Panc1 (cell line): Measurements from ENCODE around the gene ACSL1. TPM values are rescaled to one million over a fixed set of nuclear protein-coding genes. Genes with fewer than 3 reads are reported as not detected.
A peak's percentile ranks its signal among the peaks of the same experiment; 100 is the strongest.

Experiments
- ATAC-seq: fragments of 200-7000 bp; cut with Tn5 transposase; 2 replicates; pipeline ENCODE4 v1.9.1; 2020; ENCODE audit warnings: mild to moderate bottlenecking, moderate library complexity
- BruUV-seq: library from RNA; stranded (reverse); fragments of 400-500 nt; replicated peaks from 2 replicates; lab custom pipeline; 2021; lab: Mats Ljungman, UMichigan
- CTCF ChIA-PET: fragments of 300-600 bp; sonication (Branson Sonifier 250); formaldehyde crosslinking; loops from one replicate; lab custom pipeline; 2022; ENCODE audit warnings: antibody characterized with exemption; lab: Charles Lee
- POLR2A ChIA-PET: fragments of 300-600 bp; sonication (Branson Sonifier 250); formaldehyde crosslinking; loops from one replicate; lab custom pipeline; 2022; ENCODE audit warnings: antibody characterized with exemption; lab: Charles Lee
- DNase-seq: peaks from one replicate; pipeline ENCODE4 v3.0.0-alpha.2; 2010; ENCODE audit warnings: low read depth, low spot score
- H3K27ac ChIP-seq: 2 replicates; pipeline ENCODE4 v1.5.1; 2011; ENCODE audit warnings: mild to moderate bottlenecking, low read length, inconsistent platforms
- H3K27me3 ChIP-seq: fragments of 200-500 bp; sonication (Bioruptor generic); 2 replicates; pipeline ENCODE4 v1.6.0; 2014; ENCODE audit warnings: low read length, inconsistent platforms; ENCODE audit not compliant: control insufficient read depth, insufficient read depth
- H3K36me3 ChIP-seq: fragments of 200-500 bp; sonication (Bioruptor generic); 2 replicates; pipeline ENCODE4 v1.5.1; 2014; ENCODE audit warnings: inconsistent platforms, mild to moderate bottlenecking, low read length, moderate library complexity; ENCODE audit not compliant: control insufficient read depth, insufficient read depth
- H3K4me1 ChIP-seq: 2 replicates; pipeline ENCODE4 v1.5.1; 2011; ENCODE audit warnings: inconsistent platforms, mild to moderate bottlenecking, low read length, moderate library complexity; ENCODE audit not compliant: control insufficient read depth, insufficient read depth
- H3K4me3 ChIP-seq, 2 experiments: 2 replicates each; pipeline ENCODE4 v1.5.1; 2011 to 2012; ENCODE audit warnings: low read depth in 2 of 2, low read length in 2 of 2, mild to moderate bottlenecking in 2 of 2, inconsistent platforms in 1 of 2, moderate library complexity in 1 of 2
- H3K9me3 ChIP-seq: fragments of 200-500 bp; sonication (Bioruptor generic); 2 replicates; pipeline ENCODE4 v1.5.1; 2014; ENCODE audit warnings: low read depth, mild to moderate bottlenecking, inconsistent platforms, low read length, moderate library complexity; ENCODE audit not compliant: control insufficient read depth, insufficient read depth
- CTCF ChIP-seq: fragments of 450-650 bp; IDR thresholded peaks from 2 replicates; pipeline ENCODE4 v1.5.1; 2017; ENCODE audit warnings: mild to moderate bottlenecking
- POLR2AphosphoS5 ChIP-seq: IDR thresholded peaks from 2 replicates; pipeline ENCODE4 v1.6.1; 2012; ENCODE audit warnings: mild to moderate bottlenecking, low read depth, low read length, moderate library complexity
- REST ChIP-seq, 2 experiments: IDR thresholded peaks; 2 replicates each; pipeline ENCODE4 v1.6.1; 2011 to 2012; ENCODE audit warnings: low read depth in 2 of 2, control low read depth in 1 of 2, low read length in 1 of 2, mild to moderate bottlenecking in 1 of 2, moderate library complexity in 1 of 2; ENCODE audit not compliant: insufficient read depth in 1 of 2
- SIN3A ChIP-seq: IDR thresholded peaks from 2 replicates; pipeline ENCODE4 v1.6.1; 2012; ENCODE audit warnings: low read depth, mild to moderate bottlenecking, low read length, moderate library complexity, borderline replicate concordance; ENCODE audit not compliant: insufficient read depth
- TCF7L2 ChIP-seq: IDR thresholded peaks from 2 replicates; pipeline ENCODE4 v1.6.1; 2011; ENCODE audit warnings: mild to moderate bottlenecking, low read depth, low read length, inconsistent platforms
- in situ Hi-C: cut with HindIII; loops from 2 replicates; pipeline ENCODE4 v1.10.0; 2016; ENCODE audit warnings: low sequenced_read_pairs, low pct_unique_long_range_greater_than_20kb
- intact Hi-C: fragments of 100-400 bp; cut with micrococcal nuclease; formaldehyde crosslinking; loops from one replicate; pipeline ENCODE4 v1.10.0; 2022; ENCODE audit not compliant: unreplicated experiment
- total RNA-seq: library from RNA; stranded (reverse); gene quantifications from one replicate; pipeline ENCODE4 v1.2.1, GENCODE V29; 2021; ENCODE audit not compliant: unreplicated experiment

The ACSL1 gene
- total RNA-seq, 1 experiment from 2014 or later: 15.4 TPM

GRCh38 chr4:184745831-184746795, 79.7 kb downstream of the ACSL1 start:
- ChIA-PET POLR2A (interaction anchor here (0.6 kb wide), 1 partner anchor 185 kb away, joined by 10 read pairs; no protein-coding TSS in a partner anchor), CTCF (interaction anchor here (0.6 to 1.3 kb wide), 6 partner anchors 12 to 1238 kb away, joined by 3 to 7 read pairs (median 4); partner anchors contain the start of genes CENPU and PRIMPOL)
- H3K27ac ChIP-seq: no peak overlapping the region
- H3K9me3 ChIP-seq: no peaks in the 10 kb centered on the region
- no peaks in the 10 kb centered on the region for H3K4me1 ChIP-seq
- in situ Hi-C loops: no loop called here
- TF ChIP-seq SIN3A: no peak
- TF ChIP-seq CTCF: peak; percentile 82
- no peaks in the 10 kb centered on the region for H3K36me3 ChIP-seq
- no TSS peak for BruUV-seq
- ATAC-seq (peak; percentile 87), DNase-seq (peak; percentile 43)
- intact Hi-C loops: loop anchor here (2.0 to 10.0 kb wide), 2 partner anchors 79 to 259 kb away; partner anchors contain the start of gene ACSL1
- H3K4me3 ChIP-seq: no peak overlapping the region
- no peaks in the 10 kb centered on the region for H3K27me3 ChIP-seq

DNA sequence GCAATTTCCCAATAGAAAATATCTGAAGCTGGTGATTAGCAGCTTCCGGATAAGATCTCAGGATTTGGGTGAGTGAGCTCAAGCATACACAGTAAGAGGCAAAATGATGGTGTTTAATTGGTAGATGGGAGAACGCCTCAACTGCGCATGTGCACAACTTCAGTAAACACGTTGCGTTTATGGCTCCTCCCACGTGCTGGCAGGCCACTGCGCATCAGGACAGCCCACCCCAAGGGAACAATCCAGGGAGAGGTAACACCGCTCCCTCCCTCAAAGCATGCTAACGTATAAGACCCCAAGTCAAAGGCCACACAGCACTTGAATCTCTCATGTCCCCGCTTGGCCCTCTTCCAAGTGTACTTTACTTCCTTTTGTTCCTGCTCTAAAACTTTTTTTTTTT, 81.5 kb downstream of the ACSL1 start:
- no TSS peak for BruUV-seq
- no peaks in the 10 kb centered on the region for H3K9me3 ChIP-seq
- no peaks in the 10 kb centered on the region for H3K36me3 ChIP-seq
- intact Hi-C loops: loop anchor here (10.0 kb wide), 1 partner anchor 261 kb away; no protein-coding TSS in a partner anchor
- ATAC-seq: no peak
- POLR2A ChIA-PET: no interaction called here
- DNase-seq: no peak
- no peak overlapping the region for H3K27ac ChIP-seq
- TF ChIP-seq SIN3A (no peak), CTCF (no peak), TCF7L2 (no peak), REST (IDR thresholded peaks at IDR 0.05; ENCODE audit: insufficient read depth in 1 of 2, low read depth in 2 of 2, low read length in 1 of 2) (no peak), POLR2AphosphoS5 (no peak)
- H3K4me3 ChIP-seq: no peak overlapping the region
- in situ Hi-C loops: no loop called here
- no peaks in the 10 kb centered on the region for H3K27me3 ChIP-seq
- CTCF ChIA-PET: no interaction called here
- no peaks in the 10 kb centered on the region for H3K4me1 ChIP-seq
